C4-2B (cell line): ENCODE data around the gene CDKAL1.

ENCODE experiments used
- CTCF ChIP-seq: fragments of 450-650 bp; conservative IDR thresholded peaks from 2 replicates; pipeline ENCODE4 v1.5.1; 2017; ENCODE audit warnings: mild to moderate bottlenecking
- ZFX ChIP-seq: fragments of 450-650 bp; IDR thresholded peaks from 2 replicates; pipeline ENCODE4 v1.6.1; 2017

- no peak for TF ChIP-seq CTCF
- TF ChIP-seq ZFX: no peak
Measured at GRCh38 chr6:20997143-20997769, 463.0 kb downstream of the CDKAL1 start.
